ENCODE measurements around the gene SKAP1.

DNA sequence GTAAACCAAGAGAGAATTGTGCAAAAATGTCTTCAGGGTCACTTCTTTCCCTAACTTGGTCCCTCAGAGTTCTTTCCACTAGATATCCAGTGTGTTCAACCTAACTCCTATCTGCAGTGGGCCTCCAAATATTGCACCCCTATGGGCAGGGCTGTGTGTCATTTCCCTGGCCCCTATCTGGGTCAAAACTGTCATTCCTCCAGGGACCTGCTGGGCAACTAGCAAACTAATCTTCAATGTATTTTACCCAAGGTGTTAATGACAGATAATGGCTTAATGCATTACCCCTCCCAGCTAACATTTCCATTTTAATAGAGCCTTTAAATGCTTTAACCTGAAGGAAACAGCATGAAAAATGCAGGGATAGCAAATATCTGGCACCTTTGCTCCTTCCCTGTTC, 25.8 kb upstream of the SKAP1 start:
- TF ChIP-seq, protein P1, sequence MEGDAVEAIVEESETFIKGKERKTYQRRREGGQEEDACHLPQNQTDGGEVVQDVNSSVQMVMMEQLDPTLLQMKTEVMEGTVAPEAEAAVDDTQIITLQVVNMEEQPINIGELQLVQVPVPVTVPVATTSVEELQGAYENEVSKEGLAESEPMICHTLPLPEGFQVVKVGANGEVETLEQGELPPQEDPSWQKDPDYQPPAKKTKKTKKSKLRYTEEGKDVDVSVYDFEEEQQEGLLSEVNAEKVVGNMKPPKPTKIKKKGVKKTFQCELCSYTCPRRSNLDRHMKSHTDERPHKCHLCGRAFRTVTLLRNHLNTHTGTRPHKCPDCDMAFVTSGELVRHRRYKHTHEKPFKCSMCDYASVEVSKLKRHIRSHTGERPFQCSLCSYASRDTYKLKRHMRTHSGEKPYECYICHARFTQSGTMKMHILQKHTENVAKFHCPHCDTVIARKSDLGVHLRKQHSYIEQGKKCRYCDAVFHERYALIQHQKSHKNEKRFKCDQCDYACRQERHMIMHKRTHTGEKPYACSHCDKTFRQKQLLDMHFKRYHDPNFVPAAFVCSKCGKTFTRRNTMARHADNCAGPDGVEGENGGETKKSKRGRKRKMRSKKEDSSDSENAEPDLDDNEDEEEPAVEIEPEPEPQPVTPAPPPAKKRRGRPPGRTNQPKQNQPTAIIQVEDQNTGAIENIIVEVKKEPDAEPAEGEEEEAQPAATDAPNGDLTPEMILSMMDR (IDR thresholded peaks at IDR 0.05) = no peak
- no peak for TF ChIP-seq POLR2A (IDR thresholded peaks at IDR 0.05)
